ENCODE data around the gene TRMU. TPM values are rescaled to one million over a fixed set of nuclear protein-coding genes. Genes with fewer than 3 reads are reported as not detected.

Gene TRMU
- total and polyA plus RNA-seq, 10 donors = 23.7 to 59.6 (median 43.3) TPM

- peaks cover 0 to 4% (median 0%) of the 10 kb centered on the region in 6 donors for H3K4me1 ChIP-seq
- no peak for DNase-seq
- intact Hi-C loops (cut with DNase I; ENCODE audit: low total_unique reads) = no loop called here
- 69 to 74% (median 73%) methylated on average over 11 of the region's 11 CpGs for WGBS, 5 donors
- peaks cover 0 to 64% (median 21%) of the 10 kb centered on the region in 6 donors for H3K36me3 ChIP-seq
- no peak overlapping the region for H3K27ac ChIP-seq
- H3K27me3 ChIP-seq (replicated peaks in 1 of 7) = peaks cover 0 to 30% (median 5%) of the 10 kb centered on the region in 7 donors
- no peaks in the 10 kb centered on the region for H3K9me3 ChIP-seq
- no peak overlapping the region for H3K4me3 ChIP-seq
- TF ChIP-seq POLR2A (IDR thresholded peaks at IDR 0.05) (no peak), POLR2AphosphoS5 (IDR thresholded peaks at IDR 0.05) (no peak), CTCF (IDR thresholded peaks at IDR 0.05 in 8 of 11, conservative IDR thresholded peaks at IDR 0.05 in 3 of 11) (no peak)
Observed at GRCh38 chr22:46361826-46362202, 26.3 kb downstream of the TRMU start.

- intact Hi-C loops (cut with DNase I; ENCODE audit: low total_unique reads) = no loop called here
- Histone ChIP-seq H3K9me3 (no peaks in the 10 kb centered on the region), H3K4me3 (no peak overlapping the region), H3K36me3 (peaks cover 0 to 59% (median 16%) of the 10 kb centered on the region in 6 donors), H3K27me3 (replicated peaks in 1 of 7) (peaks cover 0 to 36% (median 10%) of the 10 kb centered on the region in 7 donors), H3K4me1 (peaks cover 0 to 9% (median 2%) of the 10 kb centered on the region in 6 donors), H3K27ac (no peak overlapping the region)
- TF ChIP-seq POLR2A (IDR thresholded peaks at IDR 0.05) (no peak), CTCF (IDR thresholded peaks at IDR 0.05 in 8 of 11, conservative IDR thresholded peaks at IDR 0.05 in 3 of 11) (no peak), POLR2AphosphoS5 (IDR thresholded peaks at IDR 0.05) (peak in 2 of 3 donors; percentile 14 to 24)
- WGBS, 5 donors = 59 to 70% (median 63%) methylated on average over 19 to 25 of the region's 25 CpGs
- peak; percentile 70 for DNase-seq
Observed at GRCh38 chr22:46362203-46362933, 26.9 kb downstream of the TRMU start.

GRCh38 chr22:46362934-46363515 is 27.5 kb downstream of the TRMU start:
- H3K9me3 ChIP-seq = no peaks in the 10 kb centered on the region
- H3K36me3 ChIP-seq = peaks cover 0 to 52% (median 10%) of the 10 kb centered on the region in 6 donors
- no peak overlapping the region for H3K27ac ChIP-seq
- peaks cover 0 to 16% (median 6%) of the 10 kb centered on the region in 6 donors for H3K4me1 ChIP-seq
- H3K4me3 ChIP-seq = no peak overlapping the region
- intact Hi-C loops (cut with DNase I; ENCODE audit: low total_unique reads) = no loop called here
- TF ChIP-seq CTCF (IDR thresholded peaks at IDR 0.05 in 8 of 11, conservative IDR thresholded peaks at IDR 0.05 in 3 of 11) (no peak), POLR2A (IDR thresholded peaks at IDR 0.05) (no peak), POLR2AphosphoS5 (IDR thresholded peaks at IDR 0.05) (peak in 1 of 3 donors; percentile 5)
- WGBS, 5 donors = 83 to 94% (median 89%) methylated on average over 13 to 15 of the region's 15 CpGs
- peaks cover 0 to 41% (median 12%) of the 10 kb centered on the region in 7 donors for H3K27me3 ChIP-seq (replicated peaks in 1 of 7)
- peak; percentile 50 for DNase-seq
